ENCODE measurements around the gene MGAT3.

Gene MGAT3

GRCh38 chr22:39450258-39450955, 6.4 kb upstream of the MGAT3 start:
- no peak for DNase-seq (ENCODE audit: low spot score)

GRCh38 chr22:39452740-39453040, 4.1 kb upstream of the MGAT3 start:
- no peak for DNase-seq (ENCODE audit: low spot score)

GRCh38 chr22:39453765-39454378, 2.9 kb upstream of the MGAT3 start:
- DNase-seq (ENCODE audit: low spot score): peak; percentile 39

- no peak for DNase-seq (ENCODE audit: low spot score)
Observed at GRCh38 chr22:39454385-39454871, 2.4 kb upstream of the MGAT3 start.

- no peak for DNase-seq (ENCODE audit: low spot score)
Observed at GRCh38 chr22:39457198-39457555, 365 bp downstream of the MGAT3 start.

- no peak for DNase-seq (ENCODE audit: low spot score)
Observed at GRCh38 chr22:39457556-39458443, 988 bp downstream of the MGAT3 start.

GRCh38 chr22:39458444-39459083, 1.8 kb downstream of the MGAT3 start:
- no peak for DNase-seq (ENCODE audit: low spot score)

- DNase-seq (ENCODE audit: low spot score): no peak
Observed at GRCh38 chr22:39459681-39460080, 2.9 kb downstream of the MGAT3 start.

GRCh38 chr22:39462443-39463221, 5.8 kb downstream of the MGAT3 start:
- DNase-seq (ENCODE audit: low spot score): peak; percentile 52

GRCh38 chr22:39463277-39463676, 6.5 kb downstream of the MGAT3 start:
- DNase-seq (ENCODE audit: low spot score): no peak

- DNase-seq (ENCODE audit: low spot score): no peak
Observed at GRCh38 chr22:39463931-39464390, 7.1 kb downstream of the MGAT3 start.

GRCh38 chr22:39466228-39467006, 9.6 kb downstream of the MGAT3 start:
- DNase-seq (ENCODE audit: low spot score): no peak

- DNase-seq (ENCODE audit: low spot score): no peak
Observed at GRCh38 chr22:39467390-39467895, 10.6 kb downstream of the MGAT3 start.

- no peak for DNase-seq (ENCODE audit: low spot score)
Observed at GRCh38 chr22:39468487-39469325, 11.9 kb downstream of the MGAT3 start.

- no peak for DNase-seq (ENCODE audit: low spot score)
Observed at GRCh38 chr22:39469326-39469680, 12.5 kb downstream of the MGAT3 start.

GRCh38 chr22:39469681-39470450, 13.1 kb downstream of the MGAT3 start:
- peak; percentile 66 for DNase-seq (ENCODE audit: low spot score)

GRCh38 chr22:39470451-39471291, 13.9 kb downstream of the MGAT3 start:
- DNase-seq (ENCODE audit: low spot score): peak; percentile 60
